GM21723 (cell line): ENCODE results near the gene PAFAH1B2.

ENCODE experiments used
- ATAC-seq: cut with Tn5 transposase; IDR thresholded peaks from one replicate; pipeline ENCODE4 v1.9.1; 2021; ENCODE audit warnings: mild to moderate bottlenecking, moderate library complexity; ENCODE audit not compliant: unreplicated experiment

PAFAH1B2 gene

GRCh38 chr11:117187799-117188481 is 43.9 kb downstream of the PAFAH1B2 start:
- ATAC-seq, result no peak

GRCh38 chr11:117188620-117189081 is 44.6 kb downstream of the PAFAH1B2 start:
- no peak for ATAC-seq

GRCh38 chr11:117189191-117189940 is 45.3 kb downstream of the PAFAH1B2 start:
- ATAC-seq, result peak; percentile 52

GRCh38 chr11:117189941-117190544 is 46.0 kb downstream of the PAFAH1B2 start:
- ATAC-seq, result no peak

GRCh38 chr11:117191680-117192400 is 47.8 kb downstream of the PAFAH1B2 start:
- ATAC-seq, result no peak

GRCh38 chr11:117192401-117192875 is 48.4 kb downstream of the PAFAH1B2 start:
- no peak for ATAC-seq

- ATAC-seq, result no peak
Measured at GRCh38 chr11:117193130-117194020, 49.3 kb downstream of the PAFAH1B2 start.

GRCh38 chr11:117194267-117194666 is 50.2 kb downstream of the PAFAH1B2 start:
- ATAC-seq, result no peak

- no peak for ATAC-seq
Measured at GRCh38 chr11:117195258-117195657, 51.2 kb downstream of the PAFAH1B2 start.

GRCh38 chr11:117195761-117196160 is 51.7 kb downstream of the PAFAH1B2 start:
- ATAC-seq, result no peak

GRCh38 chr11:117197006-117197405 is 52.9 kb downstream of the PAFAH1B2 start:
- ATAC-seq, result no peak

GRCh38 chr11:117197516-117198456 is 53.7 kb downstream of the PAFAH1B2 start:
- no peak for ATAC-seq

- no peak for ATAC-seq
Measured at GRCh38 chr11:117198613-117199012, 54.5 kb downstream of the PAFAH1B2 start.

- ATAC-seq, result no peak
Measured at GRCh38 chr11:117199053-117199915, 55.2 kb downstream of the PAFAH1B2 start, which contains the start of gene TAGLN. Gene TAGLN, plus strand, starts transcription at chr11:117199370. Its CDS starts 3,644 bp downstream, at chr11:117203014.

GRCh38 chr11:117199916-117200812 is 56.1 kb downstream of the PAFAH1B2 start:
- no peak for ATAC-seq

- no peak for ATAC-seq
Measured at GRCh38 chr11:117200813-117201657, 56.9 kb downstream of the PAFAH1B2 start.
